ENCODE data around the gene TMEM63B.

The TMEM63B gene

GRCh38 chr6:44201200-44201599 lies 73.8 kb downstream of the TMEM63B start:
- H3K27ac ChIP-seq (ENCODE audit: low read depth in 2 of 2, low read length in 2 of 2): peak overlapping the region in 1 of 2 donors; percentile 59
- no peaks in the 10 kb centered on the region for H3K9me3 ChIP-seq (ENCODE audit: control insufficient read depth in 2 of 2, low read length in 2 of 2)
- H3K9ac ChIP-seq (ENCODE audit: low read depth in 1 of 2, low read length in 2 of 2): peak overlapping the region in 1 of 2 donors; percentile 48
- H3K27me3 ChIP-seq (ENCODE audit: control insufficient read depth in 2 of 2, insufficient read depth in 2 of 2, low read length in 2 of 2): no peaks in the 10 kb centered on the region
- no peaks in the 10 kb centered on the region for H3K36me3 ChIP-seq (ENCODE audit: control insufficient read depth in 2 of 2, insufficient read depth in 2 of 2, low read length in 2 of 2)
- H3K4me1 ChIP-seq (ENCODE audit: control insufficient read depth in 2 of 2, insufficient read depth in 2 of 2, low read length in 2 of 2): peaks cover 2 to 26% of the 10 kb centered on the region in 2 donors
- no peak overlapping the region for H3K4me3 ChIP-seq (ENCODE audit: low read length in 2 of 2)

- Histone ChIP-seq H3K27me3 (ENCODE audit: control insufficient read depth in 2 of 2, insufficient read depth in 2 of 2, low read length in 2 of 2) (no peaks in the 10 kb centered on the region), H3K9me3 (ENCODE audit: control insufficient read depth in 2 of 2, low read length in 2 of 2) (no peaks in the 10 kb centered on the region), H3K4me3 (ENCODE audit: low read length in 2 of 2) (no peak overlapping the region), H3K9ac (ENCODE audit: low read depth in 1 of 2, low read length in 2 of 2) (peak overlapping the region in 1 of 2 donors; percentile 31), H3K4me1 (ENCODE audit: control insufficient read depth in 2 of 2, insufficient read depth in 2 of 2, low read length in 2 of 2) (peaks cover 2 to 26% of the 10 kb centered on the region in 2 donors), H3K36me3 (ENCODE audit: control insufficient read depth in 2 of 2, insufficient read depth in 2 of 2, low read length in 2 of 2) (no peaks in the 10 kb centered on the region), H3K27ac (ENCODE audit: low read depth in 2 of 2, low read length in 2 of 2) (peak overlapping the region in 1 of 2 donors; percentile 38)
These were observed 74.4 kb downstream of the TMEM63B start for GRCh38 chr6:44201638-44202303.

GRCh38 chr6:44202332-44202971 lies 75.1 kb downstream of the TMEM63B start:
- H3K4me3 ChIP-seq (ENCODE audit: low read length in 2 of 2): no peak overlapping the region
- H3K36me3 ChIP-seq (ENCODE audit: control insufficient read depth in 2 of 2, insufficient read depth in 2 of 2, low read length in 2 of 2): no peaks in the 10 kb centered on the region
- no peak overlapping the region for H3K9ac ChIP-seq (ENCODE audit: low read depth in 1 of 2, low read length in 2 of 2)
- no peaks in the 10 kb centered on the region for H3K9me3 ChIP-seq (ENCODE audit: control insufficient read depth in 2 of 2, low read length in 2 of 2)
- peaks cover 2 to 26% of the 10 kb centered on the region in 2 donors for H3K4me1 ChIP-seq (ENCODE audit: control insufficient read depth in 2 of 2, insufficient read depth in 2 of 2, low read length in 2 of 2)
- H3K27me3 ChIP-seq (ENCODE audit: control insufficient read depth in 2 of 2, insufficient read depth in 2 of 2, low read length in 2 of 2): no peaks in the 10 kb centered on the region
- no peak overlapping the region for H3K27ac ChIP-seq (ENCODE audit: low read depth in 2 of 2, low read length in 2 of 2)

- Histone ChIP-seq H3K4me1 (ENCODE audit: control insufficient read depth in 2 of 2, insufficient read depth in 2 of 2, low read length in 2 of 2) (peaks cover 2 to 26% of the 10 kb centered on the region in 2 donors), H3K36me3 (ENCODE audit: control insufficient read depth in 2 of 2, insufficient read depth in 2 of 2, low read length in 2 of 2) (no peaks in the 10 kb centered on the region), H3K27ac (ENCODE audit: low read depth in 2 of 2, low read length in 2 of 2) (no peak overlapping the region), H3K4me3 (ENCODE audit: low read length in 2 of 2) (no peak overlapping the region), H3K27me3 (ENCODE audit: control insufficient read depth in 2 of 2, insufficient read depth in 2 of 2, low read length in 2 of 2) (no peaks in the 10 kb centered on the region), H3K9ac (ENCODE audit: low read depth in 1 of 2, low read length in 2 of 2) (no peak overlapping the region), H3K9me3 (ENCODE audit: control insufficient read depth in 2 of 2, low read length in 2 of 2) (no peaks in the 10 kb centered on the region)
These were observed 75.8 kb downstream of the TMEM63B start for GRCh38 chr6:44202972-44203750.

GRCh38 chr6:44203955-44204354 lies 76.6 kb downstream of the TMEM63B start:
- Histone ChIP-seq H3K27me3 (ENCODE audit: control insufficient read depth in 2 of 2, insufficient read depth in 2 of 2, low read length in 2 of 2) (no peaks in the 10 kb centered on the region), H3K4me1 (ENCODE audit: control insufficient read depth in 2 of 2, insufficient read depth in 2 of 2, low read length in 2 of 2) (peaks cover 2 to 26% of the 10 kb centered on the region in 2 donors), H3K4me3 (ENCODE audit: low read length in 2 of 2) (no peak overlapping the region), H3K9ac (ENCODE audit: low read depth in 1 of 2, low read length in 2 of 2) (no peak overlapping the region), H3K27ac (ENCODE audit: low read depth in 2 of 2, low read length in 2 of 2) (peak overlapping the region in 1 of 2 donors; percentile 40), H3K36me3 (ENCODE audit: control insufficient read depth in 2 of 2, insufficient read depth in 2 of 2, low read length in 2 of 2) (no peaks in the 10 kb centered on the region), H3K9me3 (ENCODE audit: control insufficient read depth in 2 of 2, low read length in 2 of 2) (no peaks in the 10 kb centered on the region)
